PC-3 (cell line): ENCODE data around the gene MCHR2. TPM values are rescaled to one million over a fixed set of nuclear protein-coding genes. Genes with fewer than 3 reads are reported as not detected.

ENCODE experiments used
- ATAC-seq: fragments of 200-7000 bp; cut with Tn5 transposase; 2 replicates; pipeline ENCODE4 v1.9.1; 2020; ENCODE audit warnings: mild to moderate bottlenecking, moderate library complexity
- BruUV-seq: library from RNA; stranded (reverse); fragments of 400-500 nt; replicated peaks from 2 replicates; lab custom pipeline; 2021; lab: Mats Ljungman, UMichigan
- CTCF ChIA-PET: fragments of 300-600 bp; sonication (Branson Sonifier 250); formaldehyde crosslinking; loops from one replicate; lab custom pipeline; 2022; ENCODE audit warnings: antibody characterized with exemption; lab: Charles Lee
- POLR2A ChIA-PET: fragments of 300-600 bp; sonication (Branson Sonifier 250); formaldehyde crosslinking; loops from one replicate; lab custom pipeline; 2022; ENCODE audit warnings: antibody characterized with exemption; ENCODE audit not compliant: unreplicated experiment; lab: Charles Lee
- DNase-seq: peaks from one replicate; pipeline ENCODE4 v3.0.0-alpha.2; 2015
- H2AFZ ChIP-seq: fragments of 300-600 bp; sonication (generic); 2 replicates; pipeline ENCODE4 v1.6.0; 2016; ENCODE audit warnings: antibody characterized with exemption, low read length
- H3F3A ChIP-seq: fragments of 300-600 bp; sonication (generic); one replicate; pipeline ENCODE4 v1.6.0; 2017; ENCODE audit warnings: antibody characterized with exemption, low read length, control low read depth, mild to moderate bottlenecking; ENCODE audit not compliant: unreplicated experiment
- H3K27ac ChIP-seq: fragments of 300-600 bp; sonication (generic); 2 replicates; pipeline ENCODE4 v1.5.1; 2016; ENCODE audit warnings: mild to moderate bottlenecking, low read length
- H3K27me3 ChIP-seq: fragments of 300-600 bp; sonication (generic); 2 replicates; pipeline ENCODE4 v1.6.1; 2016; ENCODE audit warnings: low read length, mixed read lengths
- H3K36me3 ChIP-seq: fragments of 300-600 bp; sonication (generic); 2 replicates; pipeline ENCODE4 v1.6.1; 2016; ENCODE audit warnings: low read depth, mixed run types, low read length, mixed read lengths
- H3K4me1 ChIP-seq: fragments of 300-600 bp; sonication (generic); 2 replicates; pipeline ENCODE4 v1.5.1; 2016; ENCODE audit warnings: low read length; ENCODE audit not compliant: insufficient read depth
- H3K4me2 ChIP-seq: fragments of 300-600 bp; sonication (generic); 2 replicates; pipeline ENCODE4 v1.6.0; 2016; ENCODE audit warnings: low read length
- H3K4me3 ChIP-seq: fragments of 300-600 bp; sonication (generic); 2 replicates; pipeline ENCODE4 v1.5.1; 2016; ENCODE audit warnings: mild to moderate bottlenecking, low read length, mixed read lengths
- H3K79me2 ChIP-seq: fragments of 300-600 bp; sonication (generic); 2 replicates; pipeline ENCODE4 v1.6.1; 2017; ENCODE audit warnings: low read length, mixed read lengths
- H3K9ac ChIP-seq: fragments of 300-600 bp; sonication (generic); 2 replicates; pipeline ENCODE4 v1.6.0; 2016; ENCODE audit warnings: mild to moderate bottlenecking, low read length
- H3K9me2 ChIP-seq: fragments of 300-600 bp; sonication (generic); replicated peaks from 2 replicates; pipeline ENCODE4 v1.6.1; 2016; ENCODE audit warnings: mixed run types, low read length, mixed read lengths
- H3K9me3 ChIP-seq: fragments of 300-600 bp; sonication (generic); 2 replicates; pipeline ENCODE4 v1.6.1; 2016; ENCODE audit warnings: low read length, mixed read lengths
- H4K20me1 ChIP-seq: fragments of 300-600 bp; sonication (generic); 2 replicates; pipeline ENCODE4 v1.6.1; 2016; ENCODE audit warnings: low read length, mixed read lengths
- EZH2 ChIP-seq: fragments of 300-600 bp; sonication (generic); IDR thresholded peaks from one replicate; pipeline ENCODE4 v1.6.1; 2017; ENCODE audit warnings: antibody characterized with exemption, mild to moderate bottlenecking, low read length; ENCODE audit not compliant: unreplicated experiment
- EZH2phosphoT487 ChIP-seq: fragments of 300-600 bp; sonication (generic); IDR thresholded peaks from 2 replicates; pipeline ENCODE4 v1.6.1; 2018; ENCODE audit warnings: mild to moderate bottlenecking, antibody characterized with exemption, low read length, borderline replicate concordance
- intact Hi-C: fragments of 100-400 bp; cut with micrococcal nuclease; formaldehyde crosslinking; loops from 2 replicates; pipeline ENCODE4 v1.9.0; 2023
- total RNA-seq: library from RNA; depleted of rRNA; stranded (reverse); fragments of >200 nt; gene quantifications from 2 replicates; pipeline ENCODE4 v1.2.3, GENCODE V29; 2014
- TF ChIP-seq, protein P1 (sequence below): fragments of 300-600 bp; sonication (generic); conservative IDR thresholded peaks from 2 replicates; pipeline ENCODE4 v1.5.1; 2017; ENCODE audit warnings: antibody characterized with exemption, low read depth, mild to moderate bottlenecking, low read length

The MCHR2 gene
- total RNA-seq, 1 experiment from 2014 or later = not detected

- Histone ChIP-seq H3K79me2 (no peaks in the 10 kb centered on the region), H3K36me3 (no peaks in the 10 kb centered on the region), H3K4me1 (no peaks in the 10 kb centered on the region), H3K4me2 (no peak overlapping the region), H3K9me3 (no peaks in the 10 kb centered on the region), H2AFZ (no peak overlapping the region), H3K9me2 (no peaks in the 10 kb centered on the region), H3K4me3 (no peak overlapping the region), H3F3A (no peaks in the 10 kb centered on the region), H3K27me3 (peaks cover 30% of the 10 kb centered on the region), H3K9ac (no peak overlapping the region), H3K27ac (no peak overlapping the region), H4K20me1 (no peaks in the 10 kb centered on the region)
- BruUV-seq = no TSS peak
- TF ChIP-seq, protein P1, sequence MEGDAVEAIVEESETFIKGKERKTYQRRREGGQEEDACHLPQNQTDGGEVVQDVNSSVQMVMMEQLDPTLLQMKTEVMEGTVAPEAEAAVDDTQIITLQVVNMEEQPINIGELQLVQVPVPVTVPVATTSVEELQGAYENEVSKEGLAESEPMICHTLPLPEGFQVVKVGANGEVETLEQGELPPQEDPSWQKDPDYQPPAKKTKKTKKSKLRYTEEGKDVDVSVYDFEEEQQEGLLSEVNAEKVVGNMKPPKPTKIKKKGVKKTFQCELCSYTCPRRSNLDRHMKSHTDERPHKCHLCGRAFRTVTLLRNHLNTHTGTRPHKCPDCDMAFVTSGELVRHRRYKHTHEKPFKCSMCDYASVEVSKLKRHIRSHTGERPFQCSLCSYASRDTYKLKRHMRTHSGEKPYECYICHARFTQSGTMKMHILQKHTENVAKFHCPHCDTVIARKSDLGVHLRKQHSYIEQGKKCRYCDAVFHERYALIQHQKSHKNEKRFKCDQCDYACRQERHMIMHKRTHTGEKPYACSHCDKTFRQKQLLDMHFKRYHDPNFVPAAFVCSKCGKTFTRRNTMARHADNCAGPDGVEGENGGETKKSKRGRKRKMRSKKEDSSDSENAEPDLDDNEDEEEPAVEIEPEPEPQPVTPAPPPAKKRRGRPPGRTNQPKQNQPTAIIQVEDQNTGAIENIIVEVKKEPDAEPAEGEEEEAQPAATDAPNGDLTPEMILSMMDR = peak; percentile 84
- no peak for TF ChIP-seq EZH2
- TF ChIP-seq EZH2phosphoT487 = no peak
- ATAC-seq (peak; percentile 77), DNase-seq (peak; percentile 61)
- intact Hi-C loops = loop anchor here (1.0 to 10.0 kb wide), 5 partner anchors 75 to 655 kb away; no protein-coding TSS in a partner anchor
- ChIA-PET CTCF (interaction anchor here (0.6 to 2.0 kb wide), 4 partner anchors 76 to 655 kb away, joined by 3 to 13 read pairs (median 4); no protein-coding TSS in a partner anchor), POLR2A (interaction anchor here (0.5 kb wide), 1 partner anchor 100 kb away, joined by 4 read pairs; no protein-coding TSS in a partner anchor)
Measured at GRCh38 chr6:100001915-100002388, 7.9 kb upstream of the MCHR2 start.

DNA sequence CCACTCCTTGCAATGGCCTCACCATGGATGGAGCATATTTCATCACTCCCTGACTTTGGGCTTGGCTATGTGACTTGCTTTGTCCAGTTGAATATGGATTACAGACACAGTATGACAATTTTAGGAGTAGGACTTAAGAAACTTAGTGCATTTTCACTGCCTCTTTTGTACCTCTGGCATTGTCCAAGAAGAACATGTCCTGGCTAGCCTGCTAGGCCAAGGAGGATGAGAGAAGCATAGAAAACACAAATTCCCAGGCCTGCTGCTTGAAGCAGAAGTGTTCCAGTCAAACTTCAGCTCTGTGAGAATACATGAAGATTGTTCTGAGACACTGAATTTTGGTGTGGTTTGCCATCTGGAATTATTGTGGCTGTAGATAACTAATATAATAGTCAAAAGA lies 3.1 kb upstream of the MCHR2 start:
- no peaks in the 10 kb centered on the region for H3K36me3 ChIP-seq
- no peaks in the 10 kb centered on the region for H3K9me3 ChIP-seq
- TF ChIP-seq EZH2 (no peak), EZH2phosphoT487 (no peak)
- TF ChIP-seq, protein P1 = no peak
- no peaks in the 10 kb centered on the region for H3K9me2 ChIP-seq
- H3K9ac ChIP-seq = no peak overlapping the region
- H4K20me1 ChIP-seq = no peaks in the 10 kb centered on the region
- no peaks in the 10 kb centered on the region for H3K79me2 ChIP-seq
- ChIA-PET POLR2A (no interaction called here), CTCF (no interaction called here)
- H3K4me3 ChIP-seq = no peak overlapping the region
- H3K4me1 ChIP-seq = no peaks in the 10 kb centered on the region
- intact Hi-C loops = no loop called here
- DNase-seq = no peak
- H3K27ac ChIP-seq = no peak overlapping the region
- peaks cover 10% of the 10 kb centered on the region for H3K27me3 ChIP-seq
- no peak overlapping the region for H3K4me2 ChIP-seq
- no peaks in the 10 kb centered on the region for H3F3A ChIP-seq
- BruUV-seq = no TSS peak
- ATAC-seq = no peak
- H2AFZ ChIP-seq = no peak overlapping the region

DNA sequence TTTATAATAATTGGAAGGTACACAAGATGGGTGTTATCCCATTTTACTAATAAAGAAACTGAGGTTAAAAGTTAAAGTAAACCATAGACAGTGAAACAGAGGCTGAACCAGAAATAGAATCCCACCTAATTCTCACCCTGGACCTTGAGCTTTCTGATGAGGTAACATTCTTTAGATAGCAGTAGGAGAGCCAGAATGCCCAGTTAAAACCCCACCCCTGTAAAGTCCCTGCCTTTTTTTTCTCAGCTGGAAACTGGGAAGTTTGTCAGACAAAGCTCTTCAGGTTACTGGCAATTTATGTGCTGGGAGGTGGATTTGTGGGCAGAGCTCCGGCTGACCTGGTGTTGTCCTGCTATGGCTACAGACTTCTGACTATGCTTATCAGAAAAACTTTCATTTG lies 1.9 kb upstream of the MCHR2 start:
- Histone ChIP-seq H3K9me2 (no peaks in the 10 kb centered on the region), H3K27ac (no peak overlapping the region), H3K79me2 (no peaks in the 10 kb centered on the region), H3K9ac (no peak overlapping the region), H3K36me3 (no peaks in the 10 kb centered on the region), H2AFZ (no peak overlapping the region), H3K4me2 (no peak overlapping the region), H3F3A (no peaks in the 10 kb centered on the region), H3K9me3 (no peaks in the 10 kb centered on the region), H3K27me3 (peaks cover 6% of the 10 kb centered on the region), H3K4me3 (no peak overlapping the region), H4K20me1 (no peaks in the 10 kb centered on the region), H3K4me1 (no peaks in the 10 kb centered on the region)
- no peak for ATAC-seq
- ChIA-PET POLR2A (no interaction called here), CTCF (no interaction called here)
- intact Hi-C loops = no loop called here
- no TSS peak for BruUV-seq
- TF ChIP-seq, protein P1 = no peak
- TF ChIP-seq EZH2phosphoT487 (no peak), EZH2 (no peak)
- DNase-seq = no peak
